CD4-positive, alpha-beta T cell (primary cell): ENCODE data around the gene UBTD1. TPM values are rescaled to one million over a fixed set of nuclear protein-coding genes. Genes with fewer than 3 reads are reported as not detected.

Experiments
- ATAC-seq: fragments of 200-7000 bp; cut with Tn5 transposase; one replicate; pipeline ENCODE4 v1.10.0; 2022; ENCODE audit warnings: mild to moderate bottlenecking; ENCODE audit not compliant: poor library complexity
- CTCF ChIA-PET: fragments of 350-600 bp; sonication (Branson Sonifier 250); formaldehyde crosslinking; loops from one replicate; lab custom pipeline; 2021; ENCODE audit warnings: antibody characterized with exemption, inconsistent platforms; lab: Charles Lee
- POLR2A ChIA-PET: fragments of 350-600 bp; sonication (Branson Sonifier 250); formaldehyde crosslinking; loops from one replicate; lab custom pipeline; 2021; ENCODE audit warnings: antibody characterized with exemption, inconsistent platforms; lab: Charles Lee
- DNase-seq, 14 experiments: peaks; one replicate each; pipeline ENCODE4 v3.0.0-alpha.2; 2013 to 2020; ENCODE audit warnings: mixed read lengths in 2 of 14
- H3K27ac ChIP-seq, 2 donors: one replicate each; pipeline versions ENCODE4 v1.5.1 to v1.7.0; 2013; ENCODE audit warnings: low read length in 2 of 2, low read depth in 1 of 2, mild to moderate bottlenecking in 1 of 2
- H3K27me3 ChIP-seq, 2 experiments: 1 replicate in 1 of 2; 2 replicates in 1 of 2; pipeline versions ENCODE4 v1.6.1 to v1.7.0; 2013; ENCODE audit warnings: low read length in 2 of 2, control low read depth in 1 of 2, mild to moderate bottlenecking in 1 of 2, moderate library complexity in 1 of 2; ENCODE audit not compliant: insufficient read depth in 2 of 2, control insufficient read depth in 1 of 2
- H3K36me3 ChIP-seq: one replicate; pipeline ENCODE4 v1.6.1; 2013; ENCODE audit warnings: low read length, control low read depth; ENCODE audit not compliant: insufficient read depth
- H3K4me1 ChIP-seq: one replicate; pipeline ENCODE4 v1.6.1; 2013; ENCODE audit warnings: low read length, control low read depth; ENCODE audit not compliant: insufficient read depth
- H3K4me3 ChIP-seq: one replicate; pipeline ENCODE4 v1.5.1; 2013; ENCODE audit warnings: mild to moderate bottlenecking, low read length, moderate library complexity
- H3K9me3 ChIP-seq, 2 experiments: 1 replicate in 1 of 2; 2 replicates in 1 of 2; pipeline versions ENCODE4 v1.6.1 to v1.7.0; 2013; ENCODE audit warnings: low read length in 2 of 2, mild to moderate bottlenecking in 2 of 2, control low read depth in 1 of 2, moderate library complexity in 1 of 2; ENCODE audit not compliant: control insufficient read depth in 1 of 2, insufficient read depth in 1 of 2
- H3K27ac Mint-ChIP-seq: one replicate; pipeline ENCODE4 v1.8.0; 2020; ENCODE audit warnings: mixed read lengths
- H3K27me3 Mint-ChIP-seq: one replicate; pipeline ENCODE4 v1.8.0; 2021; ENCODE audit warnings: mixed read lengths
- H3K36me3 Mint-ChIP-seq: one replicate; pipeline ENCODE4 v1.8.0; 2021; ENCODE audit warnings: low read depth, mixed read lengths
- H3K4me1 Mint-ChIP-seq: one replicate; pipeline ENCODE4 v1.8.0; 2021; ENCODE audit warnings: low read depth, mixed read lengths
- H3K4me3 Mint-ChIP-seq: one replicate; pipeline ENCODE4 v1.8.0; 2020; ENCODE audit warnings: mild to moderate bottlenecking, mixed read lengths
- H3K9me3 Mint-ChIP-seq: one replicate; pipeline ENCODE4 v1.8.0; 2020; ENCODE audit warnings: mixed read lengths
- CTCF ChIP-seq: fragments of 200-600 bp; IDR thresholded peaks from one replicate; pipeline ENCODE4 v1.8.0; 2022; ENCODE audit warnings: antibody characterized with exemption, mild to moderate bottlenecking
- intact Hi-C, 2 experiments: fragments of 100-400 bp; cut with DNase I in 1 of 2; cut with micrococcal nuclease in 1 of 2; formaldehyde crosslinking; loops; one replicate each; pipeline versions ENCODE4 v1.15.1 to v1.9.0; 2023 to 2025; cut with DNase I, micrococcal nuclease
- polyA plus RNA-seq, 2 donors: library from polyadenylated mRNA; unstranded; fragments of 120-200 nt; gene quantifications; one replicate each; pipeline ENCODE4 v1.2.1, GENCODE V29; 2013
- total RNA-seq, 174 experiments: library from RNA in 2 of 174; stranded (reverse) in 2 of 174; gene quantifications; one replicate each; pipeline ENCODE4 v1.2.3 and lab custom pipeline; 2021 to 2026

UBTD1 gene
- total RNA-seq, result under 1 TPM; 0.56 to 0.80 TPM
- 2.1 TPM for polyA plus RNA-seq (2013, experiment 1 of 2)
- 2.1 TPM for polyA plus RNA-seq (2013, experiment 2 of 2)
- total RNA-seq (lab: John Stamatoyannopoulos, UW), result 0.55 to 5.0 (median 2.2) reads per million in 172 experiments

- no peak for ATAC-seq
- peaks cover 22% of the 10 kb centered on the region for H3K36me3 Mint-ChIP-seq
- POLR2A ChIA-PET, result interaction anchor here (1.0 to 1.5 kb wide), 10 partner anchors 9 to 238 kb away, joined by 3 to 5 read pairs (median 3); partner anchors contain the start of genes AVPI1, RRP12 and ZFYVE27
Measured at GRCh38 chr10:97498841-97499560, at the start of gene UBTD1. UBTD1 (plus strand) TSS chr10:97498924; CDS start chr10:97499204, 280 bp downstream.

GRCh38 chr10:97450828-97451227 is 47.9 kb upstream of the UBTD1 start:
- Mint-ChIP-seq H3K27me3 (no peaks in the 10 kb centered on the region), H3K4me1 (peaks cover 53% of the 10 kb centered on the region), H3K4me3 (peak overlapping the region; percentile 54), H3K9me3 (no peaks in the 10 kb centered on the region), H3K36me3 (peaks cover 51% of the 10 kb centered on the region), H3K27ac (peak overlapping the region; percentile 55)
- Histone ChIP-seq H3K4me1 (peaks cover 31% of the 10 kb centered on the region), H3K27ac (no peak overlapping the region), H3K4me3 (no peak overlapping the region), H3K9me3 (no peaks in the 10 kb centered on the region), H3K36me3 (peaks cover 30% of the 10 kb centered on the region), H3K27me3 (no peaks in the 10 kb centered on the region)
- intact Hi-C loops, result no loop called here
- ATAC-seq, result no peak
- DNase-seq, result no peak
- CTCF ChIA-PET, result no interaction called here
- no peak for TF ChIP-seq CTCF
- POLR2A ChIA-PET, result no interaction called here

More at GRCh38 chr10:97498841-97499560, at the start of gene UBTD1:
- Histone ChIP-seq H3K27ac (peak within 1 kb of the TSS; percentile 75 to 83), H3K4me1 (peaks cover 41% of the 10 kb centered on the region), H3K4me3 (peak within 1 kb of the TSS; percentile 91), H3K27me3 (peaks cover 0 to 5% of the 10 kb centered on the region in 2 experiments), H3K36me3 (no peaks in the 10 kb centered on the region), H3K9me3 (no peaks in the 10 kb centered on the region)
- CTCF ChIA-PET, result interaction anchor here (1.2 kb wide), 1 partner anchor 98 kb away, joined by 3 read pairs; the partner anchor contains the start of gene RRP12
- intact Hi-C loops, result loop anchor here (1.0 to 10.0 kb wide), 11 partner anchors 54 to 1926 kb away; partner anchors contain the start of genes ARHGAP19 (in 1 of the 2), LCOR (in 1 of the 2), MORN4 (in 1 of the 2) and PI4K2A (in 1 of the 2)
- peak in 13 of 14 experiments; percentile 2 to 66 (median 22) for DNase-seq
- peaks cover 15% of the 10 kb centered on the region for H3K27me3 Mint-ChIP-seq
- TF ChIP-seq CTCF, result no peak
- peaks cover 45% of the 10 kb centered on the region for H3K4me1 Mint-ChIP-seq
- H3K27ac Mint-ChIP-seq, result peak within 1 kb of the TSS; percentile 91
- no peaks in the 10 kb centered on the region for H3K9me3 Mint-ChIP-seq
- peak within 1 kb of the TSS; percentile 99 for H3K4me3 Mint-ChIP-seq

- intact Hi-C loops, result no loop called here
- Histone ChIP-seq H3K4me1 (peaks cover 26% of the 10 kb centered on the region), H3K27me3 (no peaks in the 10 kb centered on the region), H3K27ac (no peak overlapping the region), H3K36me3 (peaks cover 36% of the 10 kb centered on the region), H3K9me3 (no peaks in the 10 kb centered on the region), H3K4me3 (no peak overlapping the region)
- ChIA-PET POLR2A (no interaction called here), CTCF (no interaction called here)
- Mint-ChIP-seq H3K4me3 (no peak overlapping the region), H3K4me1 (peaks cover 46% of the 10 kb centered on the region), H3K9me3 (no peaks in the 10 kb centered on the region), H3K27ac (peak overlapping the region; percentile 55), H3K27me3 (no peaks in the 10 kb centered on the region), H3K36me3 (peaks cover 55% of the 10 kb centered on the region)
- DNase-seq (no peak), ATAC-seq (no peak)
- no peak for TF ChIP-seq CTCF
Measured at GRCh38 chr10:97451605-97452004, 47.1 kb upstream of the UBTD1 start.
